Lower lobe of right lung (tissue), 2 donors: ENCODE measurements around the gene NUDT6. TPM values are rescaled to one million over a fixed set of nuclear protein-coding genes. Genes with fewer than 3 reads are reported as not detected.
"Not testable (repeated sequence)": the region's sequence is repeated elsewhere in the genome, so short reads cannot be mapped to it uniquely, and the experiment has no call there.

ENCODE experiments used
- ATAC-seq, 2 donors: fragments of 200-7000 bp; cut with Tn5 transposase; one replicate each; pipeline ENCODE4 v1.9.1; 2020 to 2022; ENCODE audit warnings: mild to moderate bottlenecking in 2 of 2, moderate library complexity in 2 of 2
- DNase-seq: peaks from one replicate; pipeline ENCODE4 v3.0.0-alpha.2; 2020
- H3K27ac ChIP-seq: fragments of 200-600 bp; one replicate; pipeline ENCODE4 v1.8.0; 2022
- H3K27me3 ChIP-seq: fragments of 200-600 bp; one replicate; pipeline ENCODE4 v1.8.0; 2022; ENCODE audit warnings: low read depth
- H3K36me3 ChIP-seq: fragments of 200-600 bp; one replicate; pipeline ENCODE4 v1.8.0; 2022; ENCODE audit warnings: mild to moderate bottlenecking
- H3K4me1 ChIP-seq: fragments of 200-600 bp; one replicate; pipeline ENCODE4 v1.8.0; 2022
- H3K4me3 ChIP-seq: fragments of 200-600 bp; one replicate; pipeline ENCODE4 v1.8.0; 2022; ENCODE audit warnings: mild to moderate bottlenecking
- H3K9me3 ChIP-seq: fragments of 200-600 bp; one replicate; pipeline ENCODE4 v1.8.0; 2022
- CTCF ChIP-seq: fragments of 200-600 bp; IDR thresholded peaks from one replicate; pipeline ENCODE4 v1.8.0; 2022; ENCODE audit warnings: antibody characterized with exemption, mild to moderate bottlenecking
- intact Hi-C: fragments of 100-400 bp; cut with DNase I; formaldehyde crosslinking; loops from one replicate; pipeline ENCODE4 v1.11.0; 2022
- total RNA-seq: library from RNA; stranded (reverse); fragmentation: NEBNext Ultra II Directional; extraction: Animal tissue kit (Norgen Biotek cat#: 25700); gene quantifications from one replicate; pipeline ENCODE4 v1.2.1, GENCODE V29; 2021
- donor health status: DM: no; HTN: yes; CAD: no; lungs with severe emphysema.

The NUDT6 gene
- total RNA-seq, 1 donor from 2014 or later, result 5.3 TPM

- Histone ChIP-seq H3K27me3 (no peaks in the 10 kb centered on the region), H3K4me1 (no peaks in the 10 kb centered on the region), H3K27ac (no peak overlapping the region), H3K36me3 (peaks cover 54% of the 10 kb centered on the region), H3K9me3 (no peaks in the 10 kb centered on the region), H3K4me3 (no peak overlapping the region)
- TF ChIP-seq CTCF, result no peak
- no peak for DNase-seq
- intact Hi-C loops, result no loop called here
- no peak for ATAC-seq
Observed at GRCh38 chr4:122952028-122952427, 29.6 kb upstream of the NUDT6 start.

DNA sequence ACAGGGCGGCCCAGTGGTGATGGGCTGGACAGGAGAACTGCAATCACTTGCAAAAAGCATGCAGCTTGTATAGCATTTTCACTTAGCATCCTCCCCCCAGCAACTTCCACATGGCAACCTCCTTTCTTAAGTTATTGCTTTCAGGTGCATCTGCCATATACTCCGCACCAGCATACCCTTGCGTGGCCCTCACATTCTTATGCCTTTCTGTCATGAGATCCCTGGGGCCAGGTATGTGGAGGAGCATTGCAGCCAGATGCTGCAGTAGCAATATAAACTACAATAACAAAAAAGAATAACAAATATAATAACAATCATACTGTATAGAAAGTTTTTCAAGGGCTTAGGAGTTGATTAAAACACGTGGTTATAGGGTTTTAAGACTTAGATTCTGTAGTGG lies 26.3 kb upstream of the NUDT6 start:
- ATAC-seq, result no peak
- no peaks in the 10 kb centered on the region for H3K4me1 ChIP-seq
- H3K27me3 ChIP-seq, result no peaks in the 10 kb centered on the region
- TF ChIP-seq CTCF, result no peak
- H3K4me3 ChIP-seq, result no peak overlapping the region
- no peak for DNase-seq
- intact Hi-C loops, result no loop called here
- peaks cover 66% of the 10 kb centered on the region for H3K36me3 ChIP-seq
- H3K9me3 ChIP-seq, result no peaks in the 10 kb centered on the region
- H3K27ac ChIP-seq, result no peak overlapping the region

DNA sequence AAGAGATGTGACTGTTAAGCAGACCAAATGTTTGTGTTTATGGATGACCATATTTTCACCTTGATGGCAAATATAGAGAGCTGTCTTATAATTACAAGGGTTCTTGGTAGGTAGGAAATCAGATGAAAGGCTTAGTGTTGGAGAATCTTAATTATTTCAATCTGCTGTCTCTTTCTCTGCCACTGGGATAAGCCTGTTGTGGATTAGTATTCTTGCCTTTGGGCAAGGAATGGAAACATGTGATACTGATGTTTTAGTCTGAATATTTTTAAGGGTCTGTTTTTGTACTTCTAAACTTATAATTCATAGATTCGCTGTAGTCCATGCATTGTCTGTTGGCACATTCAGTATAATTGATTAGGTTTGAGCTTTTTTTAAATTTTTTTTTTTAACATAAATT lies 23.7 kb upstream of the NUDT6 start:
- Histone ChIP-seq H3K27ac (no peak overlapping the region), H3K36me3 (peaks cover 46% of the 10 kb centered on the region), H3K4me3 (no peak overlapping the region), H3K27me3 (no peaks in the 10 kb centered on the region), H3K9me3 (no peaks in the 10 kb centered on the region), H3K4me1 (no peaks in the 10 kb centered on the region)
- no peak for TF ChIP-seq CTCF
- intact Hi-C loops, result no loop called here
- ATAC-seq (no peak), DNase-seq (no peak)

DNA sequence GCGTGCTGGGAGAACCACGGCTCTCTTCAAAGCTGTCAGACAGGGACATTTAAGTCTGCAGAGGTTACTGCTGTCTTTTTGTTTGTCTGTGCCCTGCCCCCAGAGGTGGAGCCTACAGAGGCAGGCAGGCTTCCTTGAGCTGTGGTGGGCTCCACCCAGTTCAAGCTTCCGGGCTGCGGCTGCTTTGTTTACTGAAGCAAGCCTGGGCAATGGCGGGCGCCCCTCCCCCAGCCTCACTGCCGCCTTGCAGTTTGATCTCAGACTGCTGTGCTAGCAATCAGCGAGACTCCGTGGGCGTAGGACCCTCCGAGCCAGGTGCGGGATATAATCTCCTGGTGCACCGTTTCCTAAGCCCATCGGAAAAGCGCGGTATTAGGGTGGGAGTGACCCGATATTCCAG lies 22.7 kb upstream of the NUDT6 start:
- intact Hi-C loops, H3K4me1 ChIP-seq, H3K27me3 ChIP-seq, H3K4me3 ChIP-seq, H3K27ac ChIP-seq, H3K9me3 ChIP-seq, DNase-seq, ATAC-seq: not testable (repeated sequence)
- H3K36me3 ChIP-seq, result peaks cover 41% of the 10 kb centered on the region

DNA sequence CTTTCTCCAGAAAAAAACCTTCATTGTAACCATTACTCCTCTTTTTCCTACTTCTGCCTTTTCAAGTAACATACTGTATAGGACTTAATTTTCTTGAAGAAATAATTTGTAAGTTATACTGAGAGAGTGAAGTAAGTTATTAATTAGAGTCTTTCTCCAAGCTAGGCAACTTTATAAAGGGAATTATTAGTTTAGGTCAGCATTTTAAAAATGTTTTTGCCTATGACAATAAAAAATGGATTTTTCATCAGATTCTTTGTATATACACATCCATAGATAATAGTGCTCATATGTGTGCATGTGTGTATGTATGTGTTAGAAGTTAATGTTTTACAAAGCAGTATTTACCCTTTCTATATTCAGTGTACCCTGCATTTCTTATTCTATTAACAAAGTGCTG lies 10.4 kb upstream of the NUDT6 start:
- Histone ChIP-seq H3K36me3 (peaks cover 80% of the 10 kb centered on the region), H3K4me3 (no peak overlapping the region), H3K9me3 (no peaks in the 10 kb centered on the region), H3K4me1 (no peaks in the 10 kb centered on the region), H3K27me3 (no peaks in the 10 kb centered on the region), H3K27ac (no peak overlapping the region)
- ATAC-seq, result no peak
- DNase-seq, result no peak
- intact Hi-C loops, result no loop called here
- no peak for TF ChIP-seq CTCF

DNA sequence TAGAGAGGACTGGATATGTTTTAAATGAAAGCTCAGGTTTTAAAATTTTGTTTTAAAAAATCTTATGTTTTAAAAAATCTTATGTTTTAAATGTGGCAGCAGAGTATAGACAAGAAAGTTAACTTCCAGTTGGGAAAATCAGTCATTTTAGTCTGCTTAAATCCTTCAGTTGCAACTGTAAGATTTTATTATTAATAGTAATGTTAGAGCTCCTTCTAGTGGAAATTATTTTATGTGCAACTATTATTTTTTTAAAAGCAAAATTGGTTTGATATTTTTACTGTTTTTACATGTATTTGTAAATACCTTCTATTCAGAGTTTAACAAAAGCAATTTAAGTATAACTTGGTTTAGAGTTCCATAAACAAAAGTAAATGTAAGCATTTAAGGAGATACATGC lies 8.5 kb upstream of the NUDT6 start:
- H3K4me3 ChIP-seq, result no peak overlapping the region
- H3K9me3 ChIP-seq, result no peaks in the 10 kb centered on the region
- peaks cover 61% of the 10 kb centered on the region for H3K36me3 ChIP-seq
- DNase-seq, result no peak
- ATAC-seq, result no peak
- TF ChIP-seq CTCF, result peak; percentile 57
- H3K4me1 ChIP-seq, result no peaks in the 10 kb centered on the region
- no peak overlapping the region for H3K27ac ChIP-seq
- intact Hi-C loops, result no loop called here
- H3K27me3 ChIP-seq, result no peaks in the 10 kb centered on the region
